Measurements from ENCODE around the gene FNDC4. TPM values are rescaled to one million over a fixed set of nuclear protein-coding genes. Genes with fewer than 3 reads are reported as not detected.

FNDC4 gene
- total RNA-seq, 1 donor from 2014 or later, result 7.3 TPM

DNA sequence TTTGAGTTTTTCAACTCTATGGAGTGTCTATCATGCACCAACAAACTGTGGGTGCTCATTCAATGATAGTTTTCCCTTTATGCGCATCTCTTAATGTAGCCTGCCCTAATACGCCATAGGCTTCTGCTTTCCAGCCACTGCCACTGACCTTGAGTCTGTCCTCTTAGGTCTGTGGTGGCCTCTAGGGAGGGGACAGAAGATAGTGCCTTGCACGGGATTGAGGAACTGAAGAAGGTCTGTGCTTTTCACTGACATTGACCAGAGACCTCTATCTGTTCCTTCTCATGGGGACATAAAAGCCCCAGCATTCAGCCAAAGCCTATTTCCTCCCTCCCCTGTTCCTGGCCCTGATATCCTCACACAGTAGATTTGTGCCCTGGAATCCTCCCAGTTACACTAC is 4.0 kb upstream of the FNDC4 start:
- H3K27me3 ChIP-seq (ENCODE audit: insufficient read depth, low read length), result no peaks in the 10 kb centered on the region
- peaks cover 26% of the 10 kb centered on the region for H3K27me3 Mint-ChIP-seq (ENCODE audit: low read depth, unreplicated experiment)

GRCh38 chr2:27497288-27497627 is 2.3 kb upstream of the FNDC4 start:
- no peaks in the 10 kb centered on the region for H3K9me3 ChIP-seq (ENCODE audit: insufficient read depth, low read depth, low read length)
- H2AFZ ChIP-seq (ENCODE audit: low read depth, low read length), result no peak overlapping the region
- H3K27me3 ChIP-seq (ENCODE audit: insufficient read depth, low read length), result no peaks in the 10 kb centered on the region
- peaks cover 9% of the 10 kb centered on the region for H3K4me1 ChIP-seq (ENCODE audit: insufficient read depth, low read length)
- H3K36me3 Mint-ChIP-seq (ENCODE audit: low read depth, unreplicated experiment), result peaks cover 2% of the 10 kb centered on the region
- DNase-seq (ENCODE audit: low read depth) (no peak), FAIRE-seq (no peak)
- peaks cover 23% of the 10 kb centered on the region for H3K27me3 Mint-ChIP-seq (ENCODE audit: low read depth, unreplicated experiment)
- no peaks in the 10 kb centered on the region for H3K36me3 ChIP-seq (ENCODE audit: insufficient read depth, low read length)
- no peak overlapping the region for H3K27ac Mint-ChIP-seq (ENCODE audit: unreplicated experiment)
- H3K4me3 ChIP-seq (ENCODE audit: insufficient read depth, low read depth, low read length), result no peak overlapping the region
- H3K4me3 Mint-ChIP-seq (ENCODE audit: unreplicated experiment), result no peak overlapping the region
- peaks cover 4% of the 10 kb centered on the region for H3K9me3 Mint-ChIP-seq (ENCODE audit: unreplicated experiment)
- H3K4me1 Mint-ChIP-seq (ENCODE audit: low read depth, unreplicated experiment), result no peaks in the 10 kb centered on the region
- no peak overlapping the region for H3K4me2 ChIP-seq (ENCODE audit: low read length)
- no peaks in the 10 kb centered on the region for H4K20me1 ChIP-seq (ENCODE audit: insufficient read depth, low read length)
- H3K9ac ChIP-seq (ENCODE audit: low read length), result no peak overlapping the region
- TF ChIP-seq, protein P1, sequence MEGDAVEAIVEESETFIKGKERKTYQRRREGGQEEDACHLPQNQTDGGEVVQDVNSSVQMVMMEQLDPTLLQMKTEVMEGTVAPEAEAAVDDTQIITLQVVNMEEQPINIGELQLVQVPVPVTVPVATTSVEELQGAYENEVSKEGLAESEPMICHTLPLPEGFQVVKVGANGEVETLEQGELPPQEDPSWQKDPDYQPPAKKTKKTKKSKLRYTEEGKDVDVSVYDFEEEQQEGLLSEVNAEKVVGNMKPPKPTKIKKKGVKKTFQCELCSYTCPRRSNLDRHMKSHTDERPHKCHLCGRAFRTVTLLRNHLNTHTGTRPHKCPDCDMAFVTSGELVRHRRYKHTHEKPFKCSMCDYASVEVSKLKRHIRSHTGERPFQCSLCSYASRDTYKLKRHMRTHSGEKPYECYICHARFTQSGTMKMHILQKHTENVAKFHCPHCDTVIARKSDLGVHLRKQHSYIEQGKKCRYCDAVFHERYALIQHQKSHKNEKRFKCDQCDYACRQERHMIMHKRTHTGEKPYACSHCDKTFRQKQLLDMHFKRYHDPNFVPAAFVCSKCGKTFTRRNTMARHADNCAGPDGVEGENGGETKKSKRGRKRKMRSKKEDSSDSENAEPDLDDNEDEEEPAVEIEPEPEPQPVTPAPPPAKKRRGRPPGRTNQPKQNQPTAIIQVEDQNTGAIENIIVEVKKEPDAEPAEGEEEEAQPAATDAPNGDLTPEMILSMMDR (IDR thresholded peaks at IDR 0.05; ENCODE audit: insufficient read depth, low read depth, low read length), result no peak
- no peak for TF ChIP-seq EZH2 (IDR thresholded peaks at IDR 0.05; ENCODE audit: insufficient read depth, low read length)
- H3K79me2 ChIP-seq (ENCODE audit: insufficient read depth, low read length), result no peaks in the 10 kb centered on the region
- H3K27ac ChIP-seq (ENCODE audit: low read depth, low read length), result no peak overlapping the region

More for the DNA sequence above, 4.0 kb upstream of the FNDC4 start:
- FAIRE-seq, result no peak
- H3K4me3 ChIP-seq (ENCODE audit: insufficient read depth, low read depth, low read length), result no peak overlapping the region
- H3K9ac ChIP-seq (ENCODE audit: low read length), result no peak overlapping the region
- peaks cover 3% of the 10 kb centered on the region for H3K9me3 Mint-ChIP-seq (ENCODE audit: unreplicated experiment)
- H4K20me1 ChIP-seq (ENCODE audit: insufficient read depth, low read length), result no peaks in the 10 kb centered on the region
- no peak overlapping the region for H3K4me3 Mint-ChIP-seq (ENCODE audit: unreplicated experiment)
- no peak overlapping the region for H2AFZ ChIP-seq (ENCODE audit: low read depth, low read length)
- no peaks in the 10 kb centered on the region for H3K79me2 ChIP-seq (ENCODE audit: insufficient read depth, low read length)
- H3K36me3 Mint-ChIP-seq (ENCODE audit: low read depth, unreplicated experiment), result no peaks in the 10 kb centered on the region
- DNase-seq (ENCODE audit: low read depth), result no peak
- H3K36me3 ChIP-seq (ENCODE audit: insufficient read depth, low read length), result no peaks in the 10 kb centered on the region
- peaks cover 6% of the 10 kb centered on the region for H3K4me1 ChIP-seq (ENCODE audit: insufficient read depth, low read length)
- H3K4me1 Mint-ChIP-seq (ENCODE audit: low read depth, unreplicated experiment), result no peaks in the 10 kb centered on the region
- H3K27ac Mint-ChIP-seq (ENCODE audit: unreplicated experiment), result no peak overlapping the region
- no peaks in the 10 kb centered on the region for H3K9me3 ChIP-seq (ENCODE audit: insufficient read depth, low read depth, low read length)
- H3K27ac ChIP-seq (ENCODE audit: low read depth, low read length), result no peak overlapping the region
- TF ChIP-seq EZH2 (IDR thresholded peaks at IDR 0.05; ENCODE audit: insufficient read depth, low read length), result no peak
- TF ChIP-seq, protein P1 (IDR thresholded peaks at IDR 0.05; ENCODE audit: insufficient read depth, low read depth, low read length), result no peak
- H3K4me2 ChIP-seq (ENCODE audit: low read length), result no peak overlapping the region

GRCh38 chr2:27496357-27497287 is 1.6 kb upstream of the FNDC4 start, which contains the start of gene GCKR:
GCKR (plus strand) TSS chr2:27496839; CDS start chr2:27496905, 66 bp downstream.
- Mint-ChIP-seq H3K27ac (ENCODE audit: unreplicated experiment) (no peak within 1 kb of the TSS), H3K9me3 (ENCODE audit: unreplicated experiment) (peaks cover 4% of the 10 kb centered on the region), H3K4me1 (ENCODE audit: low read depth, unreplicated experiment) (no peaks in the 10 kb centered on the region), H3K4me3 (ENCODE audit: unreplicated experiment) (peak within 1 kb of the TSS; percentile 84), H3K36me3 (ENCODE audit: low read depth, unreplicated experiment) (peaks cover 2% of the 10 kb centered on the region), H3K27me3 (ENCODE audit: low read depth, unreplicated experiment) (peaks cover 23% of the 10 kb centered on the region)
- Histone ChIP-seq H3K79me2 (ENCODE audit: insufficient read depth, low read length) (no peaks in the 10 kb centered on the region), H3K36me3 (ENCODE audit: insufficient read depth, low read length) (no peaks in the 10 kb centered on the region), H4K20me1 (ENCODE audit: insufficient read depth, low read length) (no peaks in the 10 kb centered on the region), H3K4me1 (ENCODE audit: insufficient read depth, low read length) (peaks cover 9% of the 10 kb centered on the region), H3K27me3 (ENCODE audit: insufficient read depth, low read length) (no peaks in the 10 kb centered on the region), H3K4me3 (ENCODE audit: insufficient read depth, low read depth, low read length) (no peak within 1 kb of the TSS), H3K9ac (ENCODE audit: low read length) (no peak within 1 kb of the TSS), H2AFZ (ENCODE audit: low read depth, low read length) (no peak within 1 kb of the TSS), H3K27ac (ENCODE audit: low read depth, low read length) (no peak within 1 kb of the TSS), H3K9me3 (ENCODE audit: insufficient read depth, low read depth, low read length) (no peaks in the 10 kb centered on the region), H3K4me2 (ENCODE audit: low read length) (peak within 1 kb of the TSS; percentile 96)
- FAIRE-seq (no peak), DNase-seq (ENCODE audit: low read depth) (peak; percentile 28)
- TF ChIP-seq EZH2 (IDR thresholded peaks at IDR 0.05; ENCODE audit: insufficient read depth, low read length), result no peak
- TF ChIP-seq, protein P1 (IDR thresholded peaks at IDR 0.05; ENCODE audit: insufficient read depth, low read depth, low read length), result no peak

Data from astrocyte (in vitro differentiated cells and primary cell).